Loucy (cell line): ENCODE data around the gene MCEMP1.

ENCODE experiments used
- CTCF ChIP-seq: fragments of 200-600 bp; sonication (generic); conservative IDR thresholded peaks from 2 replicates; pipeline ENCODE4 v1.5.1; 2014; ENCODE audit warnings: mild to moderate bottlenecking, antibody characterized with exemption, low read length
- EZH2phosphoT487 ChIP-seq: fragments of 200-600 bp; IDR thresholded peaks from 2 replicates; pipeline ENCODE4 v1.6.1; 2018; ENCODE audit warnings: antibody characterized with exemption, mild to moderate bottlenecking, moderate library complexity, borderline replicate concordance

- TF ChIP-seq CTCF (no peak), EZH2phosphoT487 (no peak)
Observed at GRCh38 chr19:7729211-7729610, 52.3 kb downstream of the MCEMP1 start.
